GM12878 (cell line): ENCODE measurements around the gene NAT10. TPM values are rescaled to one million over a fixed set of nuclear protein-coding genes. Genes with fewer than 3 reads are reported as not detected.

ENCODE experiments used
- ATAC-seq: fragments of 200-7000 bp; cut with Tn5 transposase; 3 replicates; pipeline ENCODE4 v1.9.1; 2020; ENCODE audit warnings: mild to moderate bottlenecking, moderate library complexity
- BruUV-seq: library from RNA; stranded (reverse); fragments of 400-500 nt; replicated peaks from 2 replicates; lab custom pipeline; 2021; lab: Mats Ljungman, UMichigan
- CTCF ChIA-PET: fragments of 300-600 bp; sonication (Branson Sonifier 250); formaldehyde crosslinking; extraction: SDS; loops from one replicate; lab custom pipeline; 2021; ENCODE audit warnings: inconsistent platforms; lab: Yijun Ruan, JAX
- POLR2A ChIA-PET: fragments of 350-600 bp; formaldehyde crosslinking; extraction: SDS; loops from one replicate; lab custom pipeline; 2021; ENCODE audit warnings: inconsistent platforms; lab: Charles Lee
- RAD21 ChIA-PET: fragments of 300-600 bp; sonication (Branson Sonifier 250); formaldehyde crosslinking; loops from one replicate; lab custom pipeline; 2023; ENCODE audit warnings: antibody characterized with exemption; ENCODE audit not compliant: unreplicated experiment; lab: Charles Lee
- SMC1A ChIA-PET: fragments of 300-600 bp; sonication (Branson Sonifier 250); formaldehyde crosslinking; loops from one replicate; lab custom pipeline; 2023; ENCODE audit not compliant: unreplicated experiment, uncharacterized antibody; lab: Charles Lee
- DNase-seq: peaks from one replicate; pipeline ENCODE4 v3.0.0-alpha.2; 2011; ENCODE audit warnings: low read depth, low spot score
- FAIRE-seq: peaks from 3 replicates; lab custom pipeline; 2011; peaks lifted over from hg19 to GRCh38; lab: Jason Lieb, UNC
- H2AFZ ChIP-seq: 2 replicates; pipeline ENCODE4 v1.6.0; 2011; ENCODE audit warnings: low read depth, low read length, control low read depth; ENCODE audit not compliant: control insufficient read depth
- H3K27ac ChIP-seq: 2 replicates; pipeline ENCODE4 v1.5.1; 2011; ENCODE audit warnings: control low read depth; ENCODE audit not compliant: control insufficient read depth, insufficient read depth
- H3K27me3 ChIP-seq, 2 experiments: replicated peaks in 1 of 2; 2 replicates each; pipeline versions ENCODE4 v1.6.0 to v1.6.1; 2011; ENCODE audit warnings: low read length in 1 of 2; ENCODE audit not compliant: control insufficient read depth in 2 of 2, insufficient read depth in 2 of 2
- H3K36me3 ChIP-seq, 2 experiments: 2 replicates each; pipeline ENCODE4 v1.5.1; 2011; ENCODE audit warnings: low read length in 1 of 2; ENCODE audit not compliant: control insufficient read depth in 2 of 2, insufficient read depth in 2 of 2
- H3K4me1 ChIP-seq: 2 replicates; pipeline ENCODE4 v1.6.1; 2011; ENCODE audit warnings: mild to moderate bottlenecking, low read length, moderate library complexity, mixed read lengths; ENCODE audit not compliant: control insufficient read depth, insufficient read depth
- H3K4me2 ChIP-seq: 2 replicates; pipeline ENCODE4 v1.6.0; 2011; ENCODE audit warnings: control low read depth; ENCODE audit not compliant: control insufficient read depth, insufficient read depth
- H3K4me3 ChIP-seq: fragments of 200-600 bp; sonication (generic); 2 replicates; pipeline ENCODE4 v1.5.1; 2016
- H3K79me2 ChIP-seq: 2 replicates; pipeline ENCODE4 v1.6.0; 2011; ENCODE audit warnings: low read length; ENCODE audit not compliant: control insufficient read depth, insufficient read depth
- H3K9ac ChIP-seq: 2 replicates; pipeline ENCODE4 v1.8.0; 2011; ENCODE audit warnings: low read length, control low read depth, mixed read lengths; ENCODE audit not compliant: control insufficient read depth, insufficient read depth
- H3K9me3 ChIP-seq: replicated peaks from 3 replicates; pipeline ENCODE4 v1.5.1; 2011; ENCODE audit warnings: mild to moderate bottlenecking, low read length; ENCODE audit not compliant: control insufficient read depth, insufficient read depth
- H4K20me1 ChIP-seq: 2 replicates; pipeline ENCODE4 v1.6.0; 2011; ENCODE audit not compliant: control insufficient read depth, insufficient read depth
- ATF7 ChIP-seq: fragments of 450-650 bp; IDR thresholded peaks from 2 replicates; pipeline ENCODE4 v1.6.1; 2016; ENCODE audit warnings: low read depth, mild to moderate bottlenecking
- CBFB ChIP-seq: IDR thresholded peaks from 2 replicates; pipeline ENCODE4 v1.6.1; 2016; ENCODE audit warnings: antibody characterized with exemption, low read depth
- CREB1 ChIP-seq: IDR thresholded peaks from 2 replicates; pipeline ENCODE4 v1.6.1; 2012; ENCODE audit warnings: low read depth, mild to moderate bottlenecking, inconsistent platforms
- CREM ChIP-seq: IDR thresholded peaks from 2 replicates; pipeline ENCODE4 v1.6.1; 2014; ENCODE audit warnings: antibody characterized with exemption, low read depth
- NBN ChIP-seq: fragments of 450-650 bp; IDR thresholded peaks from 2 replicates; pipeline ENCODE4 v1.6.1; 2016
- NFIC ChIP-seq: IDR thresholded peaks from 2 replicates; pipeline ENCODE4 v1.6.1; 2012; ENCODE audit warnings: low read depth, mild to moderate bottlenecking, inconsistent platforms, low read length, moderate library complexity
- NFXL1 ChIP-seq: fragments of 450-650 bp; IDR thresholded peaks from 2 replicates; pipeline ENCODE4 v1.6.1; 2017; ENCODE audit warnings: antibody characterized with exemption, mild to moderate bottlenecking, borderline replicate concordance
- SUZ12 ChIP-seq: fragments of 200-600 bp; sonication (generic); IDR thresholded peaks from one replicate; pipeline ENCODE4 v1.6.1; 2018; ENCODE audit warnings: antibody characterized with exemption, mild to moderate bottlenecking; ENCODE audit not compliant: unreplicated experiment
- YBX1 ChIP-seq: fragments of 450-650 bp; IDR thresholded peaks from 2 replicates; pipeline ENCODE4 v1.6.1; 2016; ENCODE audit warnings: antibody characterized with exemption
- ZBTB11 ChIP-seq: fragments of 450-650 bp; formaldehyde crosslinking; IDR thresholded peaks from 2 replicates; pipeline ENCODE4 v1.5.0; 2022; ENCODE audit warnings: mild to moderate bottlenecking, missing genetic modification characterization
- ZBTB4 ChIP-seq: fragments of 450-650 bp; formaldehyde crosslinking; IDR thresholded peaks from 2 replicates; pipeline ENCODE4 v1.4.0; 2022; ENCODE audit warnings: mild to moderate bottlenecking, moderate library complexity
- ZNF24 ChIP-seq: fragments of 450-650 bp; IDR thresholded peaks from 2 replicates; pipeline ENCODE4 v1.6.1; 2017; ENCODE audit warnings: antibody characterized with exemption, mild to moderate bottlenecking
- ZNF274 ChIP-seq: IDR thresholded peaks from one replicate; pipeline ENCODE4 v1.8.0; 2011; ENCODE audit not compliant: insufficient read length, insufficient read depth
- WGBS: methylation state at CpG from one replicate; pipeline ENCODE4 v1.1.6; 2016; ENCODE audit warnings: low lambda C conversion rate; ENCODE audit not compliant: insufficient replicate concordance, insufficient coverage; ENCODE audit errors: missing lambda C conversion rate; 5-methylcytosine and 5-hydroxymethylcytosine counted together
- in situ Hi-C: fragments of 300-500 bp; cut with MboI; formaldehyde crosslinking; loops from 9 replicates; pipeline ENCODE4 v1.14.3; 2018; ENCODE audit warnings: mixed read lengths
- intact Hi-C: fragments of 100-400 bp; cut with micrococcal nuclease; formaldehyde crosslinking; loops from one replicate; pipeline ENCODE4 v1.14.2; 2022; ENCODE audit not compliant: unreplicated experiment
- polyA plus RNA-seq, 11 experiments: library from polyadenylated mRNA; depleted of rRNA in 4 of 11; unstranded in 6 of 11; stranded (reverse) in 5 of 11; fragments of >200 nt; fragmentation: Nextera tagmentation in 4 of 11; fragmentation: Illumina TruSeq in 1 of 11; extraction: Ambion mirVana in 4 of 11; extraction: Trizol in 1 of 11; gene quantifications; 1 replicate in 1 of 11; 2 replicates in 10 of 11; pipeline versions ENCODE4 v1.2.1 to v1.2.3, GENCODE V29; 2011 to 2016; ENCODE audit warnings: inconsistent platforms in 2 of 11, missing spikeins in 2 of 11, low read depth in 1 of 11
- total RNA-seq, 4 experiments: library from RNA; depleted of rRNA in 3 of 4; stranded (reverse); fragments of >200 nt in 3 of 4; fragmentation: Illumina TruSeq in 1 of 4; extraction: Trizol in 1 of 4; gene quantifications; 2 replicates each; pipeline versions ENCODE4 v1.2.1 to v1.2.3, GENCODE V29; 2013 to 2021

NAT10 gene
- total and polyA plus RNA-seq, 10 of the 15 experiments (the other 5 are each of a cell fraction or from before 2014, with no cell fraction given) = 45.1 to 95.5 (median 72.8) TPM

- Histone ChIP-seq H3K27me3 (no peaks in the 10 kb centered on the region), H4K20me1 (no peaks in the 10 kb centered on the region), H3K36me3 (no peaks in the 10 kb centered on the region), H3K9me3 (no peaks in the 10 kb centered on the region), H2AFZ (no peak overlapping the region), H3K4me2 (no peak overlapping the region), H3K79me2 (no peaks in the 10 kb centered on the region), H3K9ac (no peak overlapping the region), H3K4me3 (no peak overlapping the region), H3K4me1 (peaks cover 37% of the 10 kb centered on the region), H3K27ac (no peak overlapping the region)
- ChIA-PET RAD21 (interaction anchor here (0.6 to 13.0 kb wide), 9 partner anchors 9 to 173 kb away, joined by 3 to 249 read pairs (median 4); partner anchors contain the start of gene ABTB2), POLR2A (interaction anchor here (0.6 to 1.5 kb wide), 4 partner anchors 28 to 180 kb away, joined by 3 to 6 read pairs (median 4); no protein-coding TSS in a partner anchor), CTCF (interaction anchor here (0.7 to 10.5 kb wide), 9 partner anchors 9 to 175 kb away, joined by 3 to 167 read pairs (median 6); partner anchors contain the start of gene ABTB2), SMC1A (interaction anchor here (0.8 to 11.3 kb wide), 11 partner anchors 10 to 309 kb away, joined by 3 to 192 read pairs (median 4); partner anchors contain the start of gene ABTB2)
- in situ Hi-C loops (loop anchor here (5.0 kb wide), 1 partner anchor 178 kb away; the partner anchor contains the start of gene ABTB2), intact Hi-C loops (loop anchor here (10.0 kb wide), 1 partner anchor 286 kb away; no protein-coding TSS in a partner anchor)
- DNase-seq = no peak
- no peak for FAIRE-seq
- WGBS = 77% methylated on average over 9 of the region's 9 CpGs
- ATAC-seq = no peak
- no TSS peak for BruUV-seq
- TF ChIP-seq NFIC = no peak
- no peak for TF ChIP-seq CBFB
- TF ChIP-seq NBN = no peak
- TF ChIP-seq ATF7 = peak; percentile 40; the same call in 1 of the 2 replicates
- no peak for TF ChIP-seq ZNF24
- TF ChIP-seq CREM = peak; percentile 54
- peak; percentile 37; the same call in 1 of the 2 replicates for TF ChIP-seq CREB1
- no peak for TF ChIP-seq YBX1
- no peak for TF ChIP-seq SUZ12
- no peak for TF ChIP-seq ZNF274
- TF ChIP-seq ZBTB11 = no peak
- TF ChIP-seq ZBTB4 (CRISPR knock-in tag) = no peak
- no peak for TF ChIP-seq NFXL1
Measured at GRCh38 chr11:34179026-34179675, 73.7 kb downstream of the NAT10 start.
